ENCODE results near the gene MAPK10. TPM values are rescaled to one million over a fixed set of nuclear protein-coding genes. Genes with fewer than 3 reads are reported as not detected.

MAPK10 gene
- polyA plus RNA-seq, 1 donor (not counting 4 experiments of a cell fraction or from before 2014, with no cell fraction given): 8.2 TPM

- Histone ChIP-seq H2AFZ (ENCODE audit: control insufficient read depth, low read length) (no peak overlapping the region), H3K9me3 (ENCODE audit: control insufficient read depth, low read depth, low read length) (no peaks in the 10 kb centered on the region), H3K27ac (ENCODE audit: control insufficient read depth, insufficient read depth, low read length) (no peak overlapping the region), H3K9ac (ENCODE audit: control insufficient read depth, extremely low read depth, insufficient read depth, low read length) (no peak overlapping the region), H3K36me3 (ENCODE audit: control insufficient read depth in 2 of 2, extremely low read depth in 1 of 2, insufficient read depth in 2 of 2, low read length in 2 of 2) (no peaks in the 10 kb centered on the region), H3K4me2 (ENCODE audit: control insufficient read depth, extremely low read depth, insufficient read depth, low read depth, low read length) (no peak overlapping the region), H3K79me2 (ENCODE audit: control insufficient read depth, insufficient read depth, low read length) (no peaks in the 10 kb centered on the region), H3K4me3 (ENCODE audit: control insufficient read depth in 2 of 3, extremely low read depth in 1 of 3, insufficient read depth in 2 of 3, low read depth in 1 of 3, low read length in 3 of 3) (no peak overlapping the region), H3K9me1 (ENCODE audit: control insufficient read depth, extremely low read depth, insufficient read depth, low read length) (no peaks in the 10 kb centered on the region), H3K27me3 (ENCODE audit: control insufficient read depth, extremely low read depth, insufficient read depth, low read length) (no peaks in the 10 kb centered on the region), H4K20me1 (ENCODE audit: control insufficient read depth, extremely low read depth, insufficient read depth, low read length) (no peaks in the 10 kb centered on the region), H3K4me1 (ENCODE audit: control insufficient read depth, extremely low read depth, insufficient read depth, low read length) (no peaks in the 10 kb centered on the region)
- FAIRE-seq (no peak), DNase-seq (ENCODE audit: low read depth, low spot score) (no peak)
- dilution Hi-C loops (cut with MboI; ENCODE audit: extremely low pct_ligation_motif_present, low sequenced_read_pairs): no loop called here
- TF ChIP-seq EZH2 (IDR thresholded peaks at IDR 0.05; ENCODE audit: low read length) (no peak), CTCF (optimal IDR thresholded peaks at IDR 0.05 in 1 of 3, IDR thresholded peaks at IDR 0.05 in 1 of 3, conservative IDR thresholded peaks at IDR 0.05 in 1 of 3; ENCODE audit: extremely low read depth in 1 of 3, insufficient read depth in 2 of 3, low read length in 3 of 3) (no peak)
These were observed 109.2 kb downstream of the MAPK10 start for GRCh38 chr4:86250619-86251018.

- no peaks in the 10 kb centered on the region for H3K27me3 ChIP-seq (ENCODE audit: control insufficient read depth, extremely low read depth, insufficient read depth, low read length)
- H3K4me3 ChIP-seq (ENCODE audit: control insufficient read depth in 2 of 3, extremely low read depth in 1 of 3, insufficient read depth in 2 of 3, low read depth in 1 of 3, low read length in 3 of 3): no peak overlapping the region
- H3K9me1 ChIP-seq (ENCODE audit: control insufficient read depth, extremely low read depth, insufficient read depth, low read length): no peaks in the 10 kb centered on the region
- H2AFZ ChIP-seq (ENCODE audit: control insufficient read depth, low read length): no peak overlapping the region
- H4K20me1 ChIP-seq (ENCODE audit: control insufficient read depth, extremely low read depth, insufficient read depth, low read length): no peaks in the 10 kb centered on the region
- TF ChIP-seq EZH2 (IDR thresholded peaks at IDR 0.05; ENCODE audit: low read length) (no peak), CTCF (optimal IDR thresholded peaks at IDR 0.05 in 1 of 3, IDR thresholded peaks at IDR 0.05 in 1 of 3, conservative IDR thresholded peaks at IDR 0.05 in 1 of 3; ENCODE audit: extremely low read depth in 1 of 3, insufficient read depth in 2 of 3, low read length in 3 of 3) (no peak)
- no peak overlapping the region for H3K9ac ChIP-seq (ENCODE audit: control insufficient read depth, extremely low read depth, insufficient read depth, low read length)
- FAIRE-seq: no peak
- H3K36me3 ChIP-seq (ENCODE audit: control insufficient read depth in 2 of 2, extremely low read depth in 1 of 2, insufficient read depth in 2 of 2, low read length in 2 of 2): no peaks in the 10 kb centered on the region
- H3K79me2 ChIP-seq (ENCODE audit: control insufficient read depth, insufficient read depth, low read length): no peaks in the 10 kb centered on the region
- H3K27ac ChIP-seq (ENCODE audit: control insufficient read depth, insufficient read depth, low read length): no peak overlapping the region
- H3K4me2 ChIP-seq (ENCODE audit: control insufficient read depth, extremely low read depth, insufficient read depth, low read depth, low read length): no peak overlapping the region
- H3K9me3 ChIP-seq (ENCODE audit: control insufficient read depth, low read depth, low read length): no peaks in the 10 kb centered on the region
- H3K4me1 ChIP-seq (ENCODE audit: control insufficient read depth, extremely low read depth, insufficient read depth, low read length): no peaks in the 10 kb centered on the region
- dilution Hi-C loops (cut with MboI; ENCODE audit: extremely low pct_ligation_motif_present, low sequenced_read_pairs): no loop called here
- DNase-seq (ENCODE audit: low read depth, low spot score): no peak
These were observed 109.8 kb downstream of the MAPK10 start for GRCh38 chr4:86250006-86250405.

All from keratinocyte (primary cell).